Liver (tissue), 3 donors: Measurements from ENCODE around the gene ERCC6L.
A peak's percentile ranks its signal among the peaks of the same experiment; 100 is the strongest.

ENCODE experiments used
- GABPA ChIP-seq, 2 donors: IDR thresholded peaks in 1 of 2; conservative IDR thresholded peaks in 1 of 2; 2 replicates each; pipeline ENCODE4 v1.6.1; 2016; ENCODE audit warnings: antibody characterized with exemption in 2 of 2, mild to moderate bottlenecking in 1 of 2, moderate library complexity in 1 of 2
- HNF4A ChIP-seq, 2 donors: conservative IDR thresholded peaks; 2 replicates each; pipeline ENCODE4 v1.6.1; 2016; ENCODE audit warnings: antibody characterized with exemption in 2 of 2, mild to moderate bottlenecking in 2 of 2
- JUND ChIP-seq, 2 donors: IDR thresholded peaks; 2 replicates each; pipeline ENCODE4 v1.6.1; 2016; ENCODE audit warnings: antibody characterized with exemption in 2 of 2
- RAD21 ChIP-seq, 2 donors: IDR thresholded peaks; 2 replicates each; pipeline ENCODE4 v1.6.1; 2016; ENCODE audit warnings: antibody characterized with exemption in 2 of 2, mild to moderate bottlenecking in 2 of 2
- SP1 ChIP-seq: IDR thresholded peaks from 2 replicates; pipeline ENCODE4 v1.6.1; 2018; ENCODE audit warnings: antibody characterized with exemption, mild to moderate bottlenecking
- TAF1 ChIP-seq: conservative IDR thresholded peaks from 2 replicates; pipeline ENCODE4 v1.6.1; 2016; ENCODE audit warnings: antibody characterized with exemption, mild to moderate bottlenecking
- YY1 ChIP-seq: IDR thresholded peaks from 2 replicates; pipeline ENCODE4 v1.6.1; 2016; ENCODE audit warnings: antibody characterized with exemption, mild to moderate bottlenecking
- TF ChIP-seq, protein P1 (sequence below): IDR thresholded peaks from 2 replicates; pipeline ENCODE4 v1.6.1; 2016; ENCODE audit warnings: antibody characterized with exemption
- TF ChIP-seq, protein P2 (sequence below): fragments of 150-350 bp; IDR thresholded peaks from 2 replicates; pipeline ENCODE4 v1.5.1; 2017; ENCODE audit warnings: improper control_type of control experiment, low read depth, low read length; ENCODE audit not compliant: missing input control
- TF ChIP-seq, protein P3 (sequence below): IDR thresholded peaks from 2 replicates; pipeline ENCODE4 v1.6.1; 2016; ENCODE audit warnings: antibody characterized with exemption
- TF ChIP-seq, protein P4 (sequence below): IDR thresholded peaks from 2 replicates; pipeline ENCODE4 v1.6.1; 2016; ENCODE audit warnings: antibody characterized with exemption, mild to moderate bottlenecking
- donor health status: healthy.
- donor health status: healthy.

DNA sequence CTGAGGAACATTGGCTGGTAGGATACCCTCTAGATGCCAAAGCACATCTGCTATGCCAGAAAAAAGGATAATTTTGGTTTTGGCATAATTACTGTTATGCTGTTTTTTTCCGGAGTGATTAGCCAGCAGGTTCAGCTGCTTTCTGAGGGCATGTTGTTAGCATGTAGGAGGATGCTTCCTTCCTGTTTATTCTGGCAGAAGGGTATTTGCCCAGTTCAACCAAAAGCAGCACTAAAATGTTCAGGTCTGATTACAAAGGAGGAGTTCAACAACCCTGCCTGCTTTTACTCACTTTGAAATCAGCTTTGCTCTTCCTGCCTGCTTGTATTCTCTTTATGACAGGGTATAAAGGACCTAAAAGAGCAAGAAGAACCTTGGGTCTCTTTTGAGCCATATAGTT, 21.9 kb downstream of the ERCC6L start:
- TF ChIP-seq, protein P1, sequence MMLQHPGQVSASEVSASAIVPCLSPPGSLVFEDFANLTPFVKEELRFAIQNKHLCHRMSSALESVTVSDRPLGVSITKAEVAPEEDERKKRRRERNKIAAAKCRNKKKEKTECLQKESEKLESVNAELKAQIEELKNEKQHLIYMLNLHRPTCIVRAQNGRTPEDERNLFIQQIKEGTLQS: no peak
- TF ChIP-seq, protein P2, sequence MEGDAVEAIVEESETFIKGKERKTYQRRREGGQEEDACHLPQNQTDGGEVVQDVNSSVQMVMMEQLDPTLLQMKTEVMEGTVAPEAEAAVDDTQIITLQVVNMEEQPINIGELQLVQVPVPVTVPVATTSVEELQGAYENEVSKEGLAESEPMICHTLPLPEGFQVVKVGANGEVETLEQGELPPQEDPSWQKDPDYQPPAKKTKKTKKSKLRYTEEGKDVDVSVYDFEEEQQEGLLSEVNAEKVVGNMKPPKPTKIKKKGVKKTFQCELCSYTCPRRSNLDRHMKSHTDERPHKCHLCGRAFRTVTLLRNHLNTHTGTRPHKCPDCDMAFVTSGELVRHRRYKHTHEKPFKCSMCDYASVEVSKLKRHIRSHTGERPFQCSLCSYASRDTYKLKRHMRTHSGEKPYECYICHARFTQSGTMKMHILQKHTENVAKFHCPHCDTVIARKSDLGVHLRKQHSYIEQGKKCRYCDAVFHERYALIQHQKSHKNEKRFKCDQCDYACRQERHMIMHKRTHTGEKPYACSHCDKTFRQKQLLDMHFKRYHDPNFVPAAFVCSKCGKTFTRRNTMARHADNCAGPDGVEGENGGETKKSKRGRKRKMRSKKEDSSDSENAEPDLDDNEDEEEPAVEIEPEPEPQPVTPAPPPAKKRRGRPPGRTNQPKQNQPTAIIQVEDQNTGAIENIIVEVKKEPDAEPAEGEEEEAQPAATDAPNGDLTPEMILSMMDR: no peak
- TF ChIP-seq SP1 (no peak), JUND (IDR thresholded peaks at IDR 0.05) (no peak), GABPA (IDR thresholded peaks at IDR 0.05 in 1 of 2, conservative IDR thresholded peaks at IDR 0.05 in 1 of 2) (no peak), HNF4A (conservative IDR thresholded peaks at IDR 0.05) (peak in 1 of 2 donors; percentile 5), YY1 (no peak), TAF1 (no peak), RAD21 (IDR thresholded peaks at IDR 0.05) (no peak)
- TF ChIP-seq, protein P3, sequence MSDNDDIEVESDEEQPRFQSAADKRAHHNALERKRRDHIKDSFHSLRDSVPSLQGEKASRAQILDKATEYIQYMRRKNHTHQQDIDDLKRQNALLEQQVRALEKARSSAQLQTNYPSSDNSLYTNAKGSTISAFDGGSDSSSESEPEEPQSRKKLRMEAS: no peak
- TF ChIP-seq, protein P4, sequence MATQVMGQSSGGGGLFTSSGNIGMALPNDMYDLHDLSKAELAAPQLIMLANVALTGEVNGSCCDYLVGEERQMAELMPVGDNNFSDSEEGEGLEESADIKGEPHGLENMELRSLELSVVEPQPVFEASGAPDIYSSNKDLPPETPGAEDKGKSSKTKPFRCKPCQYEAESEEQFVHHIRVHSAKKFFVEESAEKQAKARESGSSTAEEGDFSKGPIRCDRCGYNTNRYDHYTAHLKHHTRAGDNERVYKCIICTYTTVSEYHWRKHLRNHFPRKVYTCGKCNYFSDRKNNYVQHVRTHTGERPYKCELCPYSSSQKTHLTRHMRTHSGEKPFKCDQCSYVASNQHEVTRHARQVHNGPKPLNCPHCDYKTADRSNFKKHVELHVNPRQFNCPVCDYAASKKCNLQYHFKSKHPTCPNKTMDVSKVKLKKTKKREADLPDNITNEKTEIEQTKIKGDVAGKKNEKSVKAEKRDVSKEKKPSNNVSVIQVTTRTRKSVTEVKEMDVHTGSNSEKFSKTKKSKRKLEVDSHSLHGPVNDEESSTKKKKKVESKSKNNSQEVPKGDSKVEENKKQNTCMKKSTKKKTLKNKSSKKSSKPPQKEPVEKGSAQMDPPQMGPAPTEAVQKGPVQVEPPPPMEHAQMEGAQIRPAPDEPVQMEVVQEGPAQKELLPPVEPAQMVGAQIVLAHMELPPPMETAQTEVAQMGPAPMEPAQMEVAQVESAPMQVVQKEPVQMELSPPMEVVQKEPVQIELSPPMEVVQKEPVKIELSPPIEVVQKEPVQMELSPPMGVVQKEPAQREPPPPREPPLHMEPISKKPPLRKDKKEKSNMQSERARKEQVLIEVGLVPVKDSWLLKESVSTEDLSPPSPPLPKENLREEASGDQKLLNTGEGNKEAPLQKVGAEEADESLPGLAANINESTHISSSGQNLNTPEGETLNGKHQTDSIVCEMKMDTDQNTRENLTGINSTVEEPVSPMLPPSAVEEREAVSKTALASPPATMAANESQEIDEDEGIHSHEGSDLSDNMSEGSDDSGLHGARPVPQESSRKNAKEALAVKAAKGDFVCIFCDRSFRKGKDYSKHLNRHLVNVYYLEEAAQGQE: no peak
